A549 (cell line): Measurements from ENCODE around the gene RAD51B.

Source experiments
- CBX2 ChIP-seq: fragments of 200-600 bp; sonication (generic); IDR thresholded peaks from 2 replicates; pipeline ENCODE4 v1.6.1; 2016; ENCODE audit warnings: low read depth, mild to moderate bottlenecking, borderline replicate concordance
- CHD2 ChIP-seq: fragments of 150-350 bp; IDR thresholded peaks from 2 replicates; pipeline ENCODE4 v1.6.1; 2014; ENCODE audit warnings: low read length; ENCODE audit not compliant: partially characterized antibody
- CTCF ChIP-seq: fragments of >200 bp; sonication (Bioruptor Twin); formaldehyde crosslinking; IDR thresholded peaks from 3 replicates; pipeline ENCODE4 v1.5.1; 2016
- NR3C1 ChIP-seq: fragments of >200 bp; sonication (Bioruptor Twin); formaldehyde crosslinking; IDR thresholded peaks from 3 replicates; pipeline ENCODE4 v1.6.1; 2017
- POLR2A ChIP-seq: IDR thresholded peaks from 2 replicates; pipeline ENCODE4 v1.6.1; 2012; ENCODE audit warnings: mild to moderate bottlenecking, low read length
- RCOR1 ChIP-seq: fragments of 150-350 bp; IDR thresholded peaks from 2 replicates; pipeline ENCODE4 v1.6.1; 2014; ENCODE audit warnings: antibody characterized with exemption, low read length, low read depth
- SMC3 ChIP-seq: fragments of >200 bp; sonication (Bioruptor Twin); formaldehyde crosslinking; IDR thresholded peaks from 3 replicates; pipeline ENCODE4 v1.6.1; 2018; ENCODE audit warnings: inconsistent platforms

- no peak for TF ChIP-seq SMC3
- TF ChIP-seq RCOR1, result no peak
- TF ChIP-seq CBX2, result no peak
- TF ChIP-seq NR3C1, result no peak
- no peak for TF ChIP-seq POLR2A
- no peak for TF ChIP-seq CHD2
- TF ChIP-seq CTCF, result no peak
These were observed 132.8 kb downstream of the RAD51B start for GRCh38 chr14:67952381-67952780.
